Measurements from ENCODE around the gene SIPA1L2.
A peak's percentile ranks its signal among the peaks of the same experiment; 100 is the strongest.

SIPA1L2 gene

DNA sequence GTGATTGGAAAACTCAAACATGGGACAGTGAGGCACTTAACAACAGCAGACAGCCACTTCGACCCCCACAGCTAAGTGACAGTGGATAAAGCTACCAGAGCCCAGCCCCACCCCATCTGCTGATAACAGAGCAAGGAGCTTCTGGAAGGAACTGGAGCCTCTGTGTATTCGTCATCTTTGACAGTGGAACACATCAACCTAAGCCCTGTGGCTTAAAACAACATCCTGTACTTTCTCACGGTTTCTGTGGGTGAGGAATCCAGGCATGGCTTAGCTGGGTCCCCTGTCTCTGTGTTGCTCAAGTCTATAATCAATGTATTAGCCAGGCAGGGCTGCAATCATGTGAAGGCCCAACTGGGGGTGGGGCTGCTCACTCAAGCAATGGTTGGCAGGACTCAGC lies 18.4 kb upstream of the SIPA1L2 start:
- DNase-seq, result no peak

DNA sequence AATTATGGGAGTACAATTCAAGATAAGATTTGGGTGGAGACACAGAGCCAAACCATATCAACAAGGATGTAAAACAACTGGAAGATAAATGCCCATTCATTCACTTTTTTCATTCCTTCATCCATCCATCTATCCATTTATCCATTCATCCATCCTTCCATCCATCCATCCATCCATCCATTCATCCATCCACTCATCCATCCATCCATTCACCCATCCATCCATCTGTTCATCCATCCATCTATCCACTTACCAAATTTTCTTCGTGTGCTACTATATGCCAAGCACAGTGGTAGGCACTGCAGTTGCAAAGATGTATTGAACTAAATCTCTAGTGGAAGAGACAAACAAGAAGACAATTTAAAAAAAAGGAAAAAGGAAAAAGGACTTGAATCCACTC lies 14.3 kb upstream of the SIPA1L2 start:
- DNase-seq, result no peak

DNA sequence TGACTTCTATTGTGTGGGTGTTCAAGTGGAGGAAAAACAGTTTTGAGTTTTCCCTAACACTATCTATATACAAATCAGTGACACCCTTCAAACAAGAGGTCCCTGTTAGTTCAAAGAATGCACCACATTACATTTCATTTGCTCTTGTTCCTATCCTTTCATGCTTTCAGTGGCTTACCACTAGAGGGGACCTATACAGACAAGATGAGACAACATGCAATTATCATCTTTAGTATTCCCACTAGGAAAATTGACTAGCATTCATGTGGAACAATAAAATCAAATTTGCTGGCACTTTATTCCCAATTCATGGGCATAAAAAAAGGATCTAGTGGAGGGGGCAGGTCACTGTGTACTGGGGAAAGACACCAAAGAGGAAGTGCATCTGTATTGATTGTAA lies 13.3 kb upstream of the SIPA1L2 start:
- DNase-seq, result no peak

DNA sequence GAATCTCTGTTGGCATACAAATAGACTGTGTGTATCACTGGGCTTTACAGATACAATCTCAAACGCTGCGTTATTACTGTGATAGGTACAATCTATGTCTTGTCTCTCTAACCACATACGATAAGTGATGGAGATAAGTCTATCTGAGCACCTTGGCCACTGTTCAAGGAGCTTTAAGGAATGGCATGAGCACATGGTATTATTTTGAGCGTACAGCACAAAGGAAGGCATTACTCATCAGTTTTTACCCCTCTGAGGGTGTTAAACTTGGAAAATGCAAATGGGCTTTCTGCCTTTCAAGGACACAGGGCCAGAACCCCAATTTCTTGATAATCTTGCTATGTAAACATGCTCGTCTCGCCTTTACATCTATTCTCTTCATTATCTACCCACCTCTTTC lies 11.6 kb upstream of the SIPA1L2 start:
- DNase-seq, result no peak

GRCh38 chr1:232636799-232637198 lies 6.9 kb upstream of the SIPA1L2 start:
- DNase-seq, result no peak

- DNase-seq, result no peak
These were observed 5.9 kb upstream of the SIPA1L2 start for GRCh38 chr1:232635778-232636356.

DNA sequence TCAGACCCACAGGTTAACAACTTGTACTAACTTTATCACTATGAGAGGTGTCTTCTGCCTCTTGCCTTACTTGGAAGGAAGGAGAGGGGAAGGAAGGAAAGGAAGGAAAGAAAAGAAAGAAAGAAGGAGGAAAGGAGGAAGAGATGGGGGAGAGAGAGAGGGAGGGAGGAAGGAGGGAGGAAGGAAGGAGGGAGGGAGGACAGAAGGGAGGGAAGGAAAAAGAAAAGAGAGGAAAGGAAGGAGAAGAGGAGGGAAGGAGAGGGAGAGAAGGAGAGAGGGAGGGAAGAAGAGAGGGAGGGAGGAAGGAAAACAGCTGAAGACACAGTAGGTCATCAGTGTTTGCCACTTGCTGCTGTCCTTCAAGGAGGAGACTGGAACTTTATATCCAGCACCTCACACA lies 5.3 kb upstream of the SIPA1L2 start:
- DNase-seq, result no peak

GRCh38 chr1:232634096-232634495 lies 4.2 kb upstream of the SIPA1L2 start:
- DNase-seq, result no peak

- no peak for DNase-seq
These were observed 912 bp upstream of the SIPA1L2 start for GRCh38 chr1:232630894-232631195.

- DNase-seq, result peak; percentile 65
These were observed 485 bp downstream of the SIPA1L2 start for GRCh38 chr1:232629250-232630046.

- DNase-seq, result no peak
These were observed 1.3 kb downstream of the SIPA1L2 start for GRCh38 chr1:232628335-232629249.

GRCh38 chr1:232627645-232628334 lies 2.1 kb downstream of the SIPA1L2 start:
- no peak for DNase-seq

DNA sequence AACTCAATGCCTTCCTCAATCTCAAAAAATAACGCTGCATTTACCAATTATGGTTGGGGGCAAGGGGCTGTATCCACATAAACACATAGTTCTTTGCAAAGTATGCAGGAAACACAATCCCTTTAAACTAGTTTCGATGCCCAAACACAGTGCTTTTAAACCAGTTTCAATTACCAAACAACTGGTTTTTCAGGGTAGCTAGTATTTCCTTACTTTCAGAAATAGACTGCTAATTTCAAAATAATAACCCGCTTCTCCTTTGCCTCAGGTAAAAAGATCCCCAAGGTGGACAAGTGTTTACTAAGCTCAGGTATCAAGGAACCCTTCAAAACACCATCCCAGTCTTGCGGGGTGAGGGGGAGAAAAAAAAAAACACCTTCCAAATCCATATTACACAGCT lies 2.8 kb downstream of the SIPA1L2 start:
- DNase-seq, result no peak

GRCh38 chr1:232626452-232626851 lies 3.5 kb downstream of the SIPA1L2 start:
- no peak for DNase-seq

DNA sequence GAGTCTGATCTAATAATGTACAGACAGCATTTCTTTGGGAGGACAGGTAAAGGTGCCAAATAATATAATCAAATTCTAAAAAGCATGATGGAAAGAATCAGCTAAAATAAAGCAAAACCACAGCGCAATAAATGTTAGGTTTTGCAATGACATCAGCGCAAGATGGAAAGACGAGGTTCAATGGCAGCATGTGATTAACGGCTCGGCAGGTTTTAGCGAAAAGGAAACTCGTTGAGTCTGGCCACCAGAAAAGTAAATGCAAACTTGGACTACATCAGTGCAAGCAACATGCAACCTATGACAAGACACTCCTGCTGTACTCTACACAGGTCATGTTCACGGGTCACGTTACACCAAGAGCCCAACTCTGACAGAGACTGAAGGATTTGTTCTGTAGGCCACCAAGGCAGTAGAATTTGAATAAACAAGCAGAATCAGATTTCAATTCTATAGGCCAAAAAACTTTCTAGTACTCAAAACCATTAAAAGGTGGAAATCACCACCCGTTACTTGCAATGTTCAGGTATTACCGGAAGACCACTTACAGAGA lies 4.5 kb downstream of the SIPA1L2 start:
- no peak for DNase-seq

DNA sequence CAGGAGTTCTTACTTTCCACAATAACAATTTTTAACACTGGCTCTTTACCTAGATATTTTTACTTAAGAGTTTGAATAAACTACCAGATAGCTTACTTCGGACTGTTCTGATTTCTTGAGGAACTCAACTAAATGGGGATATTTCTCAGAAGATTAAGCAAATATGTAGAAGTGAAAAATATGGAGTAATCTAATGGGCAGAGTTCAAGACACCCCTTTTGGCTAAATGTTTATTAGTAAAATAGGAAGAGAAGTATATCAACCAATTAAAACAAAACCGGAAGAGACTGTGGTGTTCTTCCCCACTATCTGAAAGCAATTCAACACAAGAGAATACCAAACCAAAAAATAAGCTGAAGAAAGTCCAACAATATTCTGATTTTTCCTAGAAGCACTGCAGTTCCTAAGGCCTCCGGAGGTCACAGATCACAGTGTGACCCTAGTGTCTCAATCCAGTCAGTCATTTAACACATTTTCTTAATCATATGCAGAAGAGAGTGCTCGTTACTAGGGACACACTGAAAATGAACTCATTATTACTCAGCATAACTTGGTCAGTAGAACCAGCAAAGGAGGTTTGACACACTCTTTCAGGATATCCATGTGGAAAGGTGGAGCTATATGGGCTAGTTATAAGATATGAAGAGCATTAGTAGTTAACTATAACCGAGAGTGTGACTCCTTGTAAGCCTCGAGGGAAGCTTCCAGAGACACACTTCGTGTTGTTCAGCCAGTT lies 5.2 kb downstream of the SIPA1L2 start:
- DNase-seq, result no peak

- DNase-seq, result no peak
These were observed 7.0 kb downstream of the SIPA1L2 start for GRCh38 chr1:232622981-232623380.

DNA sequence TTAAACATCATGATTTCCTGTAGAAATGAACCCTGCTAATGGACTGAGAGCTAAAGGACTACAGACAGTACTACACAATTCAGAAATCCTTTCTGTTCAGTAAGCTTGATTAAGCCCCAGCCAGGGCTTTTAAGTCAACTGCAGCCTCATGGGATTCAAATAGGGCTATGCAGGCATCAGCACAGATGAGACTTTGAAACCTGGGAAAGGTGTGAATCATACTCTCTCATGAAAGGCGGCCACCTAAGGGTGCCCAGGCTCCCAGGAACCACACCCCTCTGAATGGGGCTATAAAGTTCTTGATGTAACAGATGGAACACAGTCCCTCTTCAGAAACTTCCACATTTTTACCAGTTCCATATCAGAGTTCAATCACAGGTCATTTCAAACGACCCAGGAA lies 7.6 kb downstream of the SIPA1L2 start:
- DNase-seq, result no peak

DNA sequence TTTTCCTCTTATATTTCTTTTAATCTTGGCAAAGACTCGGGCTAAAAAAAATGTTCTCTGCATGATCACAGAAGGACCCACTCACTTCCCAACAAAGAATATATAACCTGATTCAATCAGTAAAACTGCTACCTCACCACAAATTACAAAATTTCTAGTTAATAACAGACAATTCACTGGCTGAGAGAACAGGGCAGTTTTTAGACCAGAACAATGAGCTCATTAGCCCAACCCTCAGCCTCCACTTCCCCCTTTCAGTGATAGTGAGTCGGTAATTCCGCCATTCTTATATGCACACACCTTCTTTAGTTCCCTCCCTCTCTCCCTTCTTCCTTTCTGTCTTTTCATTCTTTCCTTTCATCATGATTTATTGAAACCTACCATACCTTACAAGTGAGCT lies 8.9 kb downstream of the SIPA1L2 start:
- DNase-seq, result no peak

GRCh38 chr1:232620356-232620969 lies 9.5 kb downstream of the SIPA1L2 start:
- no peak for DNase-seq

DNA sequence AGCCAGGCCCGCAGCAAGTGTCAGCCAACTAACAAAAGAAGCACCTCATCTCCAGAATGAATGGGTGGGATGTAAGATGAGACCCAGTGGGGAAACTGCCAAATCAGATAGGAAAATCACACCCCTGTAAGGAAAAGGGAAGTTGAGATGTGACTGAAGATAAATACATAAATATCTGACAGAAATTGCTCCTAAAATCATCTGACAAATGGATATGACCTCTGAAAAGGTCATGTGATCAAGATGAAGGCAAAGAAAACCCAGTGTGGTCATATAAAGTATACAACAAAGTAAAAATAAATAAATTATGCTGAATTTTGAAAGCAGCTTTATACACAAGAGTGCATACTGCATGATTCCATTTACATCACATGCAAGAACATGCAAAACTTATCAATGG lies 12.7 kb downstream of the SIPA1L2 start:
- DNase-seq, result no peak

- DNase-seq, result no peak
These were observed 14.6 kb downstream of the SIPA1L2 start for GRCh38 chr1:232615306-232615800.
